Left kidney (tissue), 2 donors: Measurements from ENCODE around the gene CFL2. TPM values are rescaled to one million over a fixed set of nuclear protein-coding genes. Genes with fewer than 3 reads are reported as not detected.

Experiments used
- DNase-seq: peaks from one replicate; pipeline ENCODE4 v3.0.0-alpha.2; 2013
- polyA plus RNA-seq: library from polyadenylated mRNA; unstranded; fragments of 120-200 nt; gene quantifications from one replicate; pipeline ENCODE4 v1.2.1, GENCODE V29; 2013; ENCODE audit not compliant: insufficient read length

The CFL2 gene
- polyA plus RNA-seq, 1 donor: 74.8 TPM

DNA sequence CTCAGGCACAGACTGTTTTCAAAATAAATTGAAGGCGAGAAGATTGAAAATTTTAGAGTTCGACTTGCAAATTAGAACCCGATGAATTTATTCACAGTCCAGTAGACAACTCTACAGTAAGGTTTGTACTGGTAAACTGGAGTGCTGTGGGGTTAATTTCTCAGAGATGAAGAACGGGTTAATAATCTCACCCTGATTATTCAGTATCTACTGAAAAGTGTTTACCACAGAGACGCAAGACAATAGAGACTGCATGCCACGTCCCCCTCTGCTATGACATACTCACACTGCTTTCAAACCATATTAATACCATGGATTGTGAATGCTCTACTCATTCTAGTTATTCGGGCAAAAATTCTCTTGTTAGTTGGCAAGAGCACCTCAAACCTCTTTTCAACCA is 36.1 kb downstream of the CFL2 start:
- DNase-seq: no peak

GRCh38 chr14:34676516-34677211 is 37.7 kb downstream of the CFL2 start:
- no peak for DNase-seq

DNA sequence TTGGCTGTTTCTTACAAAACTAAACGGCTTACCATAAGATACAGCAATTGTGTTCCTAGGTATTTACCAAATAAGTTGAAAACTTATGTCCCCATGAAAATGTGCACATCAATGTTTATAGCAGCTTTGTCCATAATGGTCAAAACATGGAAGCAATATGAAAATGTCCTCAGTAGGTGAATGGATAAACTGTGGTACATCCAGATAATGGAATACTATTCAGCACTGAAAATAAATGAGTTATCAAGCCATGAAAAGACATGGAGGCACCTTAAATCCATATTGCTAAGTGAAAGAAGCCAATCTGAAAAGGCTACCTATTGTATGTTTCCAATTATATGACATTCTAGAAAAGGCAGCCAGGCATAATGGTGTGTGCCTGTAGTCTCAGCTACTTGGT is 40.7 kb downstream of the CFL2 start:
- no peak for DNase-seq

DNA sequence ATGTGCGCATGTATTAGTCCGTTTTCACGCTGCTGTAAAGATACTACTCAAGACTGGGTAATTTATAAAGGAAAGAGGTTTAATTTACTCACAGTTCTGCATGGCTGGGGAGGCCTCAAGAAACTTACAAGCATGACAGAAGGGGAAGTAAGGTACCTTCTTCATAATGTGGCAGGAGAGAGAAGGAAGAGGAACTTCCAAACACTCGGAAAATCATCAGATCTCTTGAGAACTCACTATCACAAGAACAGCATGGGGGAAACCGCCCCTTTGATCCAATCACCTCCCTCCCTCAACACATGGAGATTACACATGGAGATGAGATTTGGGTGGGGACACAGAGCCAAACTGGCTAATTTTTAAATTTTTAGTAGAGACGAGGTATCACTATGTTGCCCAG is 42.7 kb downstream of the CFL2 start:
- no peak for DNase-seq

GRCh38 chr14:34668111-34668510 is 46.3 kb downstream of the CFL2 start:
- no peak for DNase-seq

DNA sequence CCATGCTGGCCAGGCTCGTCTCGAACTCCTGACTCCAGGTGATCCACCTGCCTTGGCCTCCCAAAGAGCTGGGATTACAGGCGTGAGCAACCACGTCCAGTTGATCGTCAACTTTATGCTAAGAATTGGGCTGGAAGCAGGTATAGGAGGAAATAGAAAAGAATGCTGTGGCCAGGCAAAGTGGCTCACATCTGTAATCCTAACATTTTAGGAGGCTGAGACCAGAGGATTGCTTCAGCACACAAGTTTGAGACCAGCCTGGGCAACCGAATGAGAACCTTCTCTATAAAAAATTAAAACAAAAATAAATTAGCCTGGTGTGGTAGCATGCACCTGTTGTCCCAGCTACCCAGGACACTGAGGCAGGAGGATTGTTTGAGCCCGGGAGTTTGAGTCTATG is 47.4 kb downstream of the CFL2 start:
- DNase-seq: no peak

- peak; percentile 48 for DNase-seq
Measured at GRCh38 chr14:34665785-34666435, 48.5 kb downstream of the CFL2 start.

- no peak for DNase-seq
Measured at GRCh38 chr14:34662561-34663088, 51.8 kb downstream of the CFL2 start.

GRCh38 chr14:34660796-34661195 is 53.6 kb downstream of the CFL2 start:
- no peak for DNase-seq

Other genes with a start within 250 kb of the CFL2 start
- gene EAPP, start 174.9 kb downstream of the CFL2 start, polyA plus RNA-seq: 73.0 TPM
- gene SNX6, start 84.4 kb downstream of the CFL2 start, polyA plus RNA-seq: 128 TPM
- 38.1 TPM for gene BAZ1A, start 160.8 kb upstream of the CFL2 start, polyA plus RNA-seq